Astrocyte of the cerebellum (primary cell): Measurements from ENCODE around the gene NYAP1.

Source experiments
- DNase-seq: peaks from one replicate; pipeline ENCODE4 v3.0.0-alpha.2; 2011; ENCODE audit warnings: low read depth
- H3K4me3 ChIP-seq: 2 replicates; pipeline ENCODE4 v1.5.1; 2011; ENCODE audit warnings: mild to moderate bottlenecking, low read depth, low read length, moderate library complexity
- in situ Hi-C: cut with HindIII; loops from 2 replicates; pipeline ENCODE4 v1.10.0; 2017; ENCODE audit warnings: low sequenced_read_pairs
- TF ChIP-seq, protein P1 (sequence below): IDR thresholded peaks from 2 replicates; pipeline ENCODE4 v1.5.1; 2012; ENCODE audit warnings: low read length, low read depth, moderate library complexity, mild to moderate bottlenecking; ENCODE audit errors: missing control alignments

NYAP1 gene

DNA sequence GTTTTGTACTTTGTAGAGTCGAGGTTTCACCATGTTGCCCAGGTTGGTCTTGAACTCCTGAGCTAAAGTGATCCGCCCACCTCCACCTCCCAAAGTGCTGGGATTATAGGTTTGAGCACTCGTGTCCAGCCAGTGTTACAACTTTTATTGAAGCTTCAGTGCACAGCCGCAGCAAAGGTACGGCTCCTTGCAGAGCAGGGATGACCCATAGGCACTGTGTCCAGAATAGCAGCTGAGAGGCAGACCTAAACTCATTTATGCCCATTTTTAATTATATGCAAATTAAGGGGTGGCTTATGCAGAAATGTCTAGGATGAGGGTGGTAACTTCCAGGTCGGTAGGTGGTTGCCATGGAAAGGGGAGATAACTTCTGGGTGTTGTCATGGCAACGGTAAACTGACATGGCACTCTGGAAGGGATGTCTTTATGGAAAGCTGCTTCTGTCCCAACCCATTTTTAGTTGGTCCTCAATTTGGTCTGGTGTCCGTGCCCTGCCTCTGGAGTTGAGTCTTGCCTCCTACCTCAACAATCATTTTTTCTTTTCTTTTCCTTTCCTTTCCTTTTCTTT, 22.7 kb downstream of the NYAP1 start:
- in situ Hi-C loops = no loop called here
- TF ChIP-seq, protein P1, sequence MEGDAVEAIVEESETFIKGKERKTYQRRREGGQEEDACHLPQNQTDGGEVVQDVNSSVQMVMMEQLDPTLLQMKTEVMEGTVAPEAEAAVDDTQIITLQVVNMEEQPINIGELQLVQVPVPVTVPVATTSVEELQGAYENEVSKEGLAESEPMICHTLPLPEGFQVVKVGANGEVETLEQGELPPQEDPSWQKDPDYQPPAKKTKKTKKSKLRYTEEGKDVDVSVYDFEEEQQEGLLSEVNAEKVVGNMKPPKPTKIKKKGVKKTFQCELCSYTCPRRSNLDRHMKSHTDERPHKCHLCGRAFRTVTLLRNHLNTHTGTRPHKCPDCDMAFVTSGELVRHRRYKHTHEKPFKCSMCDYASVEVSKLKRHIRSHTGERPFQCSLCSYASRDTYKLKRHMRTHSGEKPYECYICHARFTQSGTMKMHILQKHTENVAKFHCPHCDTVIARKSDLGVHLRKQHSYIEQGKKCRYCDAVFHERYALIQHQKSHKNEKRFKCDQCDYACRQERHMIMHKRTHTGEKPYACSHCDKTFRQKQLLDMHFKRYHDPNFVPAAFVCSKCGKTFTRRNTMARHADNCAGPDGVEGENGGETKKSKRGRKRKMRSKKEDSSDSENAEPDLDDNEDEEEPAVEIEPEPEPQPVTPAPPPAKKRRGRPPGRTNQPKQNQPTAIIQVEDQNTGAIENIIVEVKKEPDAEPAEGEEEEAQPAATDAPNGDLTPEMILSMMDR = no peak
- DNase-seq = no peak
- H3K4me3 ChIP-seq = no peak overlapping the region

DNA sequence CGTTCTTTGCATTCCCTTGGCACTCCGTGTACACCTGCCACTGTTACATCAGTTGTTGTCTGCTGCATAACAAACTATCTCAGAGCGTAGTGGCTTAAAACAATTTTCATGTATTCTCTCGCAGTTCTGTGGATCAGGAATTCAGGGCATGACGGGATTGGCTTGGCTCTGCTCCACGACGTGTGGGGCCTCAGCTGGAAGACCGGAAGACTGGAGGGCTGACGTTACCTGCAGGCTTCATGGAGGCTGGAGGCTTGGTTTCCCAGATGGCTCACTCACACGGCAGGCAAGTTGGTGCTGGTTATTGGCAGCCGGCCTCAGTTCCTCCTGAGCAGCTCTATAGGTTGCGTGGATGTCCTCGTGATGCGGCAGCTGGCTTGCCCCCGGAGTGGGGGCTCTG, 25.5 kb downstream of the NYAP1 start:
- in situ Hi-C loops = no loop called here
- peak; percentile 90 for DNase-seq
- no peak overlapping the region for H3K4me3 ChIP-seq
- TF ChIP-seq, protein P1 = no peak

DNA sequence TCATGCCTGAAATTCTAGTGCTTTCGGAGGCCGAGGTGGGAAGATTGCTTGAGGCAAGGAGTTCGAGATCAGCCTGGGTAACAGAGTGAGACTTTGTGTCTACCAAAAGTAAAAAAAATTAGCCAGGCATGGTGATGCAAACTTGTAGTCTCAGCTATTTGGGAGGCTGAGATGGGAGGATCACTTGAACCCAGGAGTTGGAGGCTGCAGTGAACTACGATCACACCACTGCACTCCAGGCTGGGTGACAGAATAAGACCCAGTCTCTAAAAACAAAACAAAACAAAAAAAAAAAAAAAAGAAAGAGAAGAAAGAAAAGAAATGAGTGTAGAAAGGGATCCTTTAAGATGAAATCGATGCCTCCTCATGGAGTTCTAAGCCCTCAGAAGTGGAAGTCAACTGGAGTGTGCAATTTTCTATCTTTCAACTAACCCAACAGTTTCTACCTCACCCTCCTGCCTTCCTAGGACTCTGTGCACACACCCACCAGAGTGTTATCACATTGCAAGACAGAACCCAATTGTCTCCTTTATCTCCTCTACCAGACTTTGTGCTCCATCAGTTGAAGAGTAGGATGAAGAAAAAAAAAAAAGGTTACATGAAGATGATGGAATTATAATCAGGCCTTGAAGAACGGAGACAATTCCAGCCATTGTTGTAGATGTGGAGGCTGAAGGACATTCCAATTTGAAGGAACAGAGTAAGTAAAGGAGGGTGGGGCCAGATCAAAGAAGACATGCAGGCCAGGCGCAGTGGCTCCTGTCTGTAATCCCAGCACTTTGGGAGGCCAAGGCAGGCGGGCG, 26.9 kb downstream of the NYAP1 start:
- in situ Hi-C loops = no loop called here
- H3K4me3 ChIP-seq = no peak overlapping the region
- TF ChIP-seq, protein P1 = no peak
- no peak for DNase-seq

DNA sequence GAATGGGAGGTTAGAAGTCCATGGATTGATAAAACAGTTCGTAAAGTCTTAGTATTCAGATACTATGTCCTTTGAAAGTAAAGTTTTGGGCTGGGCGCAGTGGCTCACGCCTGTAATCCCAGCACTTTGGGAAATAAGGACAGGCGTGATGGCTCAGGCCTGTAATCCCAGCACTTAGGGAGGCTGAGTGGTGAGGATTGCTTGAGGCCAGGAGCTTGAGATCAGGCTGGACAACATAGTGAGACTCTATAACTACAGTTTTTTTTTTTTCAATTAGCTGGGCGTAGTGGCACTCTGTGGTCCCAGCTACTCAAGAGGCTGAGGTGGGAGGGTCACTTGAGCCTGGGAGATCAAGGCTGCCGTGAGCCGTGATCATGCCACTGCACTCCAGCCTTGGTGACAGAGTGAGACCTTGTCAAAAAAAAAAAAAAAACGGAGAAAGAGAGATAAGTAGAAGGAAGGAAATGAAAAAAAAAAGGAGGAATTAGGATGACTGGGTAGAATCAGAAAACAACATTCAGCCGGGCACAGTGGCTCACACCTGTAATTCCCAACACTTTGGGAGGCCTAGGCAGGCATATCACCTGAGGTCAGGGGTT, 29.6 kb downstream of the NYAP1 start:
- H3K4me3 ChIP-seq = no peak overlapping the region

DNA sequence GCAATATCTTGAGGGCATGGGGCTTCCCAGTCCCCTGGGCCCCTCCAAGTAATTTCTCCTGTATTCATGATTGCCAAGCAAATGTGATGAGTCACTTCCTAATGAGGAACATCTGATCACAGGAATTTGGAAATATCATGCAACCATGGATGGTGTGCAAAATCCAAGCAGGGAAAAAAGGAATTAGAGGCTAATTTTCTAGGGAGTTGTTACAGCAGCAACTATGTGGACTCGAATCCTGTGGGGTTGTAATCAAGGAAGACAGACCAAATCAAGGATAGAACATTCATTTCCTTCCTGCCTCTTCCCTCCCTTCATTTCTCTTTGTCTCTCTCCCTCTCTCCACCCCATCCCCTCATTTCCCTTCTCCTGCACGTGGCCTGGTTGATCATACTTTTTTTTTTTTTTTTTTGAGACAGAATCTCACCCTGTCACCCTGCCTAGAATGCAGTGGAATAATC, 31.4 kb downstream of the NYAP1 start:
- peak; percentile 26 for DNase-seq
- in situ Hi-C loops = no loop called here
- H3K4me3 ChIP-seq = no peak overlapping the region
- TF ChIP-seq, protein P1 = no peak

More for the DNA sequence above, 29.6 kb downstream of the NYAP1 start:
- in situ Hi-C loops = no loop called here
- DNase-seq = no peak
- TF ChIP-seq, protein P1 = no peak

DNA sequence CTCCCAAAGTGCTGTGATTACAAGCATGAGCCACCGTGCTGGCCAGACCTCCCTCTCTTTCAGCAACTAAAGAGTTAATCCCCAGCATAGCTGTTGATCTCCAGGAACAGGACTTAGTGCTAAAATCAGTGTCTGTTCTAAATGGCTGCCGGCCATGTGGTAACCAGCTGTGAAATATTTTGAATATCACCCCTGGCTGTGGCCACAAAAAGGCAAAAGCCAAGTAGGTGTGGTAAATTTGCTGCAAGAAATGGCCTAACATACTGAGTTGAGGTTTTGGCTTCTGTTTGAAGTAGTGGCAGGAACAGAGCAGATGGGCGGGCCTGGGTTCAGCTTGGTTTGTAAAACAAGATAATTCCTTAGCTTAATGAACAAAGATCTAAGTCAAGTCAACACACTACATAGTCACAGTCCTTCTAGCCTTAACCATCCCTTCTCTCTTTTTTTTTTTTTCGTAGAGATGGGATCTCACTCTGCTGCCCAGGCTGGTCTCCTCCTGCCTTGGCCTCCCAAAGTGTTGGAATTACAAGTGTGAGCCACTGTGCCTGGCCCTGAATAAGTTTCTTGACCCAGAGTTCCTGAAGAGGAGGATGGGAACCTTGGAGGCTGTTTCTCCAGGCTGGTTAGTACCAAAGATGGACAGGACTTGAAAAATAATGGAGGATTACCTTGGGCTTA, 32.5 kb downstream of the NYAP1 start:
- in situ Hi-C loops = no loop called here
- DNase-seq = peak; percentile 98
- H3K4me3 ChIP-seq = no peak overlapping the region
- TF ChIP-seq, protein P1 = no peak
